RWPE2 (cell line): ENCODE measurements around the gene TLR6.

ENCODE experiments used
- ATAC-seq: fragments of 200-7000 bp; cut with Tn5 transposase; 3 replicates; pipeline ENCODE4 v1.9.1; 2021; ENCODE audit warnings: low read depth
- DNase-seq: peaks from one replicate; pipeline ENCODE4 v3.0.0-alpha.2; 2020; ENCODE audit warnings: low spot score
- H3K27ac ChIP-seq: fragments of 450-650 bp; 2 replicates; pipeline ENCODE4 v1.5.1; 2017; ENCODE audit warnings: mild to moderate bottlenecking; ENCODE audit not compliant: poor library complexity, severe bottlenecking
- H3K27me3 ChIP-seq: fragments of 250-450 bp; sonication (Bioruptor Pico); 2 replicates; pipeline ENCODE4 v1.5.1; 2021; ENCODE audit warnings: mild to moderate bottlenecking, moderate library complexity; ENCODE audit not compliant: insufficient read depth, poor library complexity, severe bottlenecking
- H3K36me3 ChIP-seq: fragments of 250-450 bp; sonication (Bioruptor Pico); 2 replicates; pipeline ENCODE4 v1.5.1; 2020; ENCODE audit warnings: low read depth, mild to moderate bottlenecking, moderate library complexity
- H3K4me1 ChIP-seq: fragments of 250-450 bp; sonication (Bioruptor Pico); 2 replicates; pipeline ENCODE4 v1.5.1; 2021; ENCODE audit warnings: mild to moderate bottlenecking, moderate library complexity; ENCODE audit not compliant: insufficient read depth, poor library complexity, severe bottlenecking
- H3K4me3 ChIP-seq: fragments of 250-450 bp; sonication (Bioruptor Pico); 2 replicates; pipeline ENCODE4 v1.5.1; 2021; ENCODE audit warnings: mild to moderate bottlenecking, moderate library complexity; ENCODE audit not compliant: severe bottlenecking
- H3K9me3 ChIP-seq: fragments of 250-450 bp; sonication (Bioruptor Pico); 2 replicates; pipeline ENCODE4 v1.5.1; 2021; ENCODE audit warnings: mild to moderate bottlenecking, moderate library complexity; ENCODE audit not compliant: severe bottlenecking
- CTCF ChIP-seq: fragments of 450-650 bp; IDR thresholded peaks from one replicate; pipeline ENCODE4 v1.5.1; 2017; ENCODE audit warnings: mild to moderate bottlenecking, moderate library complexity; ENCODE audit not compliant: poor library complexity, severe bottlenecking

TLR6 gene

GRCh38 chr4:38837849-38838248, 18.8 kb downstream of the TLR6 start:
- H3K36me3 ChIP-seq: no peaks in the 10 kb centered on the region
- no peak for DNase-seq
- H3K4me3 ChIP-seq: no peak overlapping the region
- no peaks in the 10 kb centered on the region for H3K27me3 ChIP-seq
- no peak overlapping the region for H3K27ac ChIP-seq
- TF ChIP-seq CTCF: no peak
- no peak for ATAC-seq
- H3K9me3 ChIP-seq: peaks cover 4% of the 10 kb centered on the region
- H3K4me1 ChIP-seq: peaks cover 4% of the 10 kb centered on the region

- peaks cover 4% of the 10 kb centered on the region for H3K9me3 ChIP-seq
- ATAC-seq: no peak
- no peak for TF ChIP-seq CTCF
- no peak for DNase-seq
- no peak overlapping the region for H3K27ac ChIP-seq
- no peaks in the 10 kb centered on the region for H3K36me3 ChIP-seq
- H3K4me3 ChIP-seq: no peak overlapping the region
- no peaks in the 10 kb centered on the region for H3K27me3 ChIP-seq
- peaks cover 4% of the 10 kb centered on the region for H3K4me1 ChIP-seq
These were observed 19.3 kb downstream of the TLR6 start for GRCh38 chr4:38837334-38837733.

GRCh38 chr4:38834570-38834969, 22.0 kb downstream of the TLR6 start:
- DNase-seq (no peak), ATAC-seq (no peak)
- Histone ChIP-seq H3K4me1 (peaks cover 4% of the 10 kb centered on the region), H3K36me3 (no peaks in the 10 kb centered on the region), H3K4me3 (no peak overlapping the region), H3K27ac (no peak overlapping the region), H3K9me3 (peaks cover 4% of the 10 kb centered on the region), H3K27me3 (no peaks in the 10 kb centered on the region)
- no peak for TF ChIP-seq CTCF

GRCh38 chr4:38832624-38833528, 23.7 kb downstream of the TLR6 start:
- no peak overlapping the region for H3K27ac ChIP-seq
- H3K4me3 ChIP-seq: no peak overlapping the region
- peaks cover 2% of the 10 kb centered on the region for H3K4me1 ChIP-seq
- peaks cover 4% of the 10 kb centered on the region for H3K9me3 ChIP-seq
- DNase-seq (no peak), ATAC-seq (no peak)
- no peaks in the 10 kb centered on the region for H3K36me3 ChIP-seq
- no peaks in the 10 kb centered on the region for H3K27me3 ChIP-seq
- TF ChIP-seq CTCF: no peak

- Histone ChIP-seq H3K27me3 (no peaks in the 10 kb centered on the region), H3K9me3 (peaks cover 4% of the 10 kb centered on the region), H3K27ac (no peak overlapping the region), H3K36me3 (no peaks in the 10 kb centered on the region), H3K4me1 (no peaks in the 10 kb centered on the region), H3K4me3 (no peak overlapping the region)
- DNase-seq: no peak
- no peak for TF ChIP-seq CTCF
- ATAC-seq: no peak
These were observed 24.4 kb downstream of the TLR6 start for GRCh38 chr4:38832206-38832605.
